ENCODE data around the gene PIWIL4. TPM values are rescaled to one million over a fixed set of nuclear protein-coding genes. Genes with fewer than 3 reads are reported as not detected.

PIWIL4 gene
- total and polyA plus RNA-seq, 2 of the 8 experiments (the other 6 are each of a cell fraction or from before 2014, with no cell fraction given): 0.51 to 0.52 TPM

GRCh38 chr11:94558468-94558867 is 8.7 kb upstream of the PIWIL4 start:
- Histone ChIP-seq H3K4me1 (replicated peaks in 1 of 4; ENCODE audit: control insufficient read depth in 3 of 4, insufficient read depth in 4 of 4, low read length in 3 of 4) (peaks cover 0 to 6% (median under 1%) of the 10 kb centered on the region in 4 experiments; a peak in 1 of 7 replicates), H2BK12ac (ENCODE audit: low read depth, low read length) (no peak overlapping the region), H2BK5ac (ENCODE audit: low read depth, low read length) (no peak overlapping the region), H4K5ac (ENCODE audit: insufficient read length, low read depth, low read length) (no peak overlapping the region), H2AFZ (ENCODE audit: low read length) (no peak overlapping the region), H3K18ac (ENCODE audit: extremely low read depth, low read length) (no peak overlapping the region), H2BK120ac (replicated peaks; ENCODE audit: low read depth, low read length) (no peak overlapping the region), H3K4me3 (ENCODE audit: extremely low read depth in 1 of 4, insufficient read depth in 2 of 4, low read depth in 3 of 4, low read length in 4 of 4) (no peak overlapping the region), H3K27me3 (replicated peaks in 1 of 4; ENCODE audit: control insufficient read depth in 3 of 4, extremely low read depth in 1 of 4, insufficient read depth in 3 of 4, low read length in 3 of 4) (no peaks in the 10 kb centered on the region; a peak in 1 of 7 replicates), H4K20me1 (replicated peaks in 1 of 2; ENCODE audit: control insufficient read depth in 1 of 2, insufficient read depth in 2 of 2, low read length in 2 of 2) (no peaks in the 10 kb centered on the region), H2BK15ac (ENCODE audit: low read length) (no peak overlapping the region), H3K23ac (ENCODE audit: insufficient read length) (no peak overlapping the region), H3K79me2 (ENCODE audit: control insufficient read depth in 1 of 2, insufficient read depth in 2 of 2, low read length in 2 of 2) (no peaks in the 10 kb centered on the region), H3K56ac (replicated peaks; ENCODE audit: insufficient read length, low read depth, low read length) (no peak overlapping the region), H2AK5ac (ENCODE audit: low read depth, low read length) (no peak overlapping the region), H3K4me2 (ENCODE audit: insufficient read depth in 1 of 2, low read depth in 2 of 2, low read length in 2 of 2) (no peak overlapping the region), H3K36me3 (ENCODE audit: control insufficient read depth in 2 of 4, insufficient read depth in 4 of 4, low read length in 3 of 4) (no peaks in the 10 kb centered on the region), H2BK20ac (ENCODE audit: low read length) (no peak overlapping the region), H4K91ac (replicated peaks; ENCODE audit: insufficient read length, low read length) (no peak overlapping the region), H3K9me3 (ENCODE audit: insufficient read depth in 2 of 2, low read depth in 1 of 2, low read length in 1 of 2) (no peaks in the 10 kb centered on the region), H3K14ac (ENCODE audit: insufficient read length) (no peak overlapping the region), H3K79me1 (ENCODE audit: low read depth, low read length) (no peaks in the 10 kb centered on the region), H4K8ac (ENCODE audit: extremely low read depth, insufficient read depth, low read length) (no peak overlapping the region), H3K9ac (replicated peaks in 1 of 4; ENCODE audit: extremely low read depth in 1 of 4, low read depth in 3 of 4, low read length in 3 of 4) (no peak overlapping the region), H3K23me2 (ENCODE audit: low read depth, low read length) (no peaks in the 10 kb centered on the region), H3K4ac (replicated peaks; ENCODE audit: insufficient read length, low read depth, low read length) (no peak overlapping the region), H3K27ac (ENCODE audit: low read depth, low read length) (no peak overlapping the region)
- WGBS, 2 experiments (ENCODE audit: extremely low coverage in 1 of 2, insufficient coverage in 1 of 2, insufficient read length in 1 of 2, insufficient replicate concordance in 2 of 2, low coverage in 1 of 2, low lambda C conversion rate in 2 of 2, missing lambda C conversion rate in 1 of 2): 79% methylated on average over 1 of the region's 1 CpG; no CpG with 5 or more reads in 1 of the 2 experiments
- TF ChIP-seq GTF2F1 (IDR thresholded peaks at IDR 0.05; ENCODE audit: borderline replicate concordance, low read depth, low read length): no peak
- TF ChIP-seq, protein P1, sequence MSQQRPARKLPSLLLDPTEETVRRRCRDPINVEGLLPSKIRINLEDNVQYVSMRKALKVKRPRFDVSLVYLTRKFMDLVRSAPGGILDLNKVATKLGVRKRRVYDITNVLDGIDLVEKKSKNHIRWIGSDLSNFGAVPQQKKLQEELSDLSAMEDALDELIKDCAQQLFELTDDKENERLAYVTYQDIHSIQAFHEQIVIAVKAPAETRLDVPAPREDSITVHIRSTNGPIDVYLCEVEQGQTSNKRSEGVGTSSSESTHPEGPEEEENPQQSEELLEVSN (IDR thresholded peaks at IDR 0.05): no peak
- TF ChIP-seq RBBP5 (IDR thresholded peaks at IDR 0.05; ENCODE audit: borderline replicate concordance, low read depth, low read length): no peak
- TF ChIP-seq, protein P2, sequence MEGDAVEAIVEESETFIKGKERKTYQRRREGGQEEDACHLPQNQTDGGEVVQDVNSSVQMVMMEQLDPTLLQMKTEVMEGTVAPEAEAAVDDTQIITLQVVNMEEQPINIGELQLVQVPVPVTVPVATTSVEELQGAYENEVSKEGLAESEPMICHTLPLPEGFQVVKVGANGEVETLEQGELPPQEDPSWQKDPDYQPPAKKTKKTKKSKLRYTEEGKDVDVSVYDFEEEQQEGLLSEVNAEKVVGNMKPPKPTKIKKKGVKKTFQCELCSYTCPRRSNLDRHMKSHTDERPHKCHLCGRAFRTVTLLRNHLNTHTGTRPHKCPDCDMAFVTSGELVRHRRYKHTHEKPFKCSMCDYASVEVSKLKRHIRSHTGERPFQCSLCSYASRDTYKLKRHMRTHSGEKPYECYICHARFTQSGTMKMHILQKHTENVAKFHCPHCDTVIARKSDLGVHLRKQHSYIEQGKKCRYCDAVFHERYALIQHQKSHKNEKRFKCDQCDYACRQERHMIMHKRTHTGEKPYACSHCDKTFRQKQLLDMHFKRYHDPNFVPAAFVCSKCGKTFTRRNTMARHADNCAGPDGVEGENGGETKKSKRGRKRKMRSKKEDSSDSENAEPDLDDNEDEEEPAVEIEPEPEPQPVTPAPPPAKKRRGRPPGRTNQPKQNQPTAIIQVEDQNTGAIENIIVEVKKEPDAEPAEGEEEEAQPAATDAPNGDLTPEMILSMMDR (IDR thresholded peaks at IDR 0.05; ENCODE audit: control extremely low read depth in 1 of 3, insufficient read depth in 1 of 3, low read depth in 1 of 3, low read length in 3 of 3): no peak
- CTCF ChIA-PET (ENCODE audit: partially characterized antibody): interaction anchor here (0.8 to 1.3 kb wide), 5 partner anchors 37 to 340 kb away, joined by 3 read pairs; no protein-coding TSS in a partner anchor
- POLR2A ChIA-PET (ENCODE audit: partially characterized antibody): no interaction called here
- no peak for DNase-seq (ENCODE audit: low read depth in 1 of 2, low spot score in 2 of 2)
- FAIRE-seq: no peak
